ENCODE results near the gene RPRD2. TPM values are rescaled to one million over a fixed set of nuclear protein-coding genes. Genes with fewer than 3 reads are reported as not detected.

The RPRD2 gene
- total RNA-seq, 2 experiments from 2014 or later, result 42.2 to 42.3 TPM

DNA sequence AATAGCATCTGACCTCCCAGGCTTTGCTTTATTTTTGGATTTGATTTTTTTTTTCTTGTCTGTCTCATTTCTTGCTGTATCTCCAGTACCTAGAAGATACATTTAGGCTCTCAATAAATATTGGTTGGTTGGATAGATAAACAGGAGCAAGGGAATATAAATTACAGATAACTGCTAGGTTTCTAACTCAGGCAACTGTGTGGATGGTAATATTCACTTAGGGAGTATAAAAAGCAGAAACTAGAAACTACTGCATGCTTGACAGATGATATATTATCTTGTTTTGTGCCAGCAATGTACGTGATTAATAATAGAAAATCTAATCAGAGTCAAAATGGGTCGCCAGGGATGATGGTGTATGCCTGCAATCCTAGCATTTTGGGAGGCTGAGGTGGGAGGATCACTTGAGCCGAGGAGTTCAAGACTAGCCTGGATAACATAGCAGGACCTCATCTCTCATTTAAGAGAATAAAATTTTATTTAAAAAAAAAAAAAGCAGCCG lies 92.2 kb downstream of the RPRD2 start:
- DNase-seq, result no peak
- no peak for ATAC-seq (ENCODE audit: low read depth)
- H3K36me3 Mint-ChIP-seq, result peaks cover 10% of the 10 kb centered on the region
- POLR2A ChIA-PET, result interaction anchor here (0.6 kb wide), 1 partner anchor 67 kb away, joined by 6 read pairs; no protein-coding TSS in a partner anchor
- H3K9me3 Mint-ChIP-seq, result no peaks in the 10 kb centered on the region
- peaks cover 2% of the 10 kb centered on the region for H3K4me1 Mint-ChIP-seq
- H3K27me3 Mint-ChIP-seq, result no peaks in the 10 kb centered on the region
- H3K4me3 Mint-ChIP-seq, result no peak overlapping the region
- H3K27ac Mint-ChIP-seq, result no peak overlapping the region

DNA sequence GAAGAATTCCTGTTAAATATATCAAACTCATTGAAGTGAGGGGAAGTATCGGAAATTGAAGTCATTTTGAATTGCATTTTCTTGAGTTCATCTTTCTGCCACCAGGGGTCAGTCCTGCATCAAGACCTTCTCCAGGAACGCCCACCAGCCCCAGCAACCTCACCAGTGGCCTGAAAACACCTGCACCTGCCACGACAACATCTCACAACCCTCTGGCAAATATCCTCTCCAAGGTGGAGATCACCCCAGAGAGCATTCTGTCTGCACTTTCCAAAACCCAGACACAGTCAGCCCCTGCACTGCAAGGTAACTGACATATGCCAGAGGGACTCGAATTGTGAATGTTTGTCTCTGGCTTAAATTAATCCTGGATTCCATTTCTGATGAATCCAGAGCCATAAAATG lies 100.5 kb downstream of the RPRD2 start:
- ATAC-seq (ENCODE audit: low read depth), result peak; percentile 70
- no peaks in the 10 kb centered on the region for H3K27me3 Mint-ChIP-seq
- peak; percentile 57 for DNase-seq
- no peak overlapping the region for H3K4me3 Mint-ChIP-seq
- H3K9me3 Mint-ChIP-seq, result no peaks in the 10 kb centered on the region
- POLR2A ChIA-PET, result no interaction called here
- peaks cover 10% of the 10 kb centered on the region for H3K36me3 Mint-ChIP-seq
- no peak overlapping the region for H3K27ac Mint-ChIP-seq
- H3K4me1 Mint-ChIP-seq, result peaks cover 9% of the 10 kb centered on the region

DNA sequence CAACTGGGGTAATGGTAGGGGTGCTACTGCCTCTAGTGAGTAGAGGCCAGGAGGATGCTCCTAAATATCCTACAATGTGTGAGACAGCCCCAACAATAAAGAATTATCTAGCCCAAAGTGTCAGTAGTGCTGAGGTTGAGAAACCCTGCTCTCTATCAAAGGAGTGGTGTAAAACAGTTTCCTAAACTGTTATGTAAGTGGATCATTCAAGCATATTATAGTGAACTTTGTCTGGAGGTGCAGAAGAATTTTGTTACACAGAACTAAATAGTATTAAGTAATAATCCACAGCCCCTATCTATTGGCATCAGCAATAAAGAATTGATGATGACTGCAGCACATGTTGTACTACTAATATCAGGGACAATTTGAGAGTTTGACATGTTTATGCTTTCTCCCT lies 103.0 kb downstream of the RPRD2 start:
- Mint-ChIP-seq H3K27me3 (no peaks in the 10 kb centered on the region), H3K4me3 (no peak overlapping the region), H3K4me1 (peaks cover 9% of the 10 kb centered on the region), H3K27ac (no peak overlapping the region), H3K36me3 (peaks cover 25% of the 10 kb centered on the region), H3K9me3 (no peaks in the 10 kb centered on the region)
- DNase-seq (no peak), ATAC-seq (ENCODE audit: low read depth) (no peak)
- POLR2A ChIA-PET, result no interaction called here

DNA sequence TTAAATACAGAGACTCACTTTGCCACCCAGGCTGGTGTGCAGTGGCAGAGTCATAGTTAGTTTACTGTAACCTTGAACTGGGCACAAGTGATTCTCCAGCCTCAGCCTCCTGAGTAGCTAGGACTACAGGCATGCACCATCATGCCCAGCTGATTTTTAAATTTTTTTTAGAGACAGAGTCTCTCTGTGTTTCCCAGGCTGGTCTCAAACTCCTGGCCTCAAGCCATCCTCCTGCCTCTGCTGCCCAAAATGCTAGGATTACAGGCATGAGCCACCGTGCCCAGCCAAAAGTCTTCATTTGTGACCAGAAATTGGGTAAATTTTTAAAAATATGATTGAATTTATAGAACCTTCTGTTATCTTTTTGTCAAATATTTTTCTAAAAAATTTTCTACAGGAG lies 105.3 kb downstream of the RPRD2 start:
- no peaks in the 10 kb centered on the region for H3K27me3 Mint-ChIP-seq
- no peak for ATAC-seq (ENCODE audit: low read depth)
- no peak overlapping the region for H3K4me3 Mint-ChIP-seq
- H3K27ac Mint-ChIP-seq, result no peak overlapping the region
- POLR2A ChIA-PET, result interaction anchor here (0.6 kb wide), 1 partner anchor 32 kb away, joined by 3 read pairs; no protein-coding TSS in a partner anchor
- H3K36me3 Mint-ChIP-seq, result peaks cover 31% of the 10 kb centered on the region
- no peaks in the 10 kb centered on the region for H3K9me3 Mint-ChIP-seq
- H3K4me1 Mint-ChIP-seq, result peaks cover 2% of the 10 kb centered on the region
- DNase-seq, result no peak

DNA sequence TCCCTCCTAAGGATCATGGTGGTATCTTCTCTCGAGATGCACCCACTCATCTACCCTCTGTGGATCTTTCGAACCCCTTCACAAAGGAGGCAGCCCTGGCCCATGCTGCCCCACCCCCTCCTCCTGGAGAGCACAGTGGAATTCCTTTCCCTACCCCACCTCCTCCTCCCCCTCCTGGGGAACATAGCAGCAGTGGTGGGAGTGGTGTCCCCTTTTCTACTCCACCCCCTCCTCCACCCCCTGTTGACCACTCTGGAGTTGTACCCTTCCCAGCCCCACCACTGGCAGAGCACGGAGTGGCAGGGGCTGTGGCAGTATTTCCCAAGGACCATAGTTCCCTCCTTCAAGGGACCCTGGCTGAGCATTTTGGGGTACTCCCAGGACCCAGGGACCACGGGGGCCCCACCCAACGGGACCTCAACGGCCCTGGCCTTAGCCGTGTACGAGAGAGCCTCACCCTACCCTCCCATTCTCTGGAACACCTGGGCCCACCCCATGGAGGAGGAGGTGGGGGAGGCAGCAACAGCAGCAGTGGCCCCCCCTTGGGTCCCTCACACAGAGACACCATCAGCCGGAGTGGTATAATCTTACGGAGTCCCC lies 108.8 kb downstream of the RPRD2 start:
- peaks cover 25% of the 10 kb centered on the region for H3K36me3 Mint-ChIP-seq
- H3K4me1 Mint-ChIP-seq, result no peaks in the 10 kb centered on the region
- H3K9me3 Mint-ChIP-seq, result no peaks in the 10 kb centered on the region
- H3K27me3 Mint-ChIP-seq, result no peaks in the 10 kb centered on the region
- ATAC-seq (ENCODE audit: low read depth) (no peak), DNase-seq (no peak)
- H3K27ac Mint-ChIP-seq, result no peak overlapping the region
- POLR2A ChIA-PET, result no interaction called here
- no peak overlapping the region for H3K4me3 Mint-ChIP-seq

DNA sequence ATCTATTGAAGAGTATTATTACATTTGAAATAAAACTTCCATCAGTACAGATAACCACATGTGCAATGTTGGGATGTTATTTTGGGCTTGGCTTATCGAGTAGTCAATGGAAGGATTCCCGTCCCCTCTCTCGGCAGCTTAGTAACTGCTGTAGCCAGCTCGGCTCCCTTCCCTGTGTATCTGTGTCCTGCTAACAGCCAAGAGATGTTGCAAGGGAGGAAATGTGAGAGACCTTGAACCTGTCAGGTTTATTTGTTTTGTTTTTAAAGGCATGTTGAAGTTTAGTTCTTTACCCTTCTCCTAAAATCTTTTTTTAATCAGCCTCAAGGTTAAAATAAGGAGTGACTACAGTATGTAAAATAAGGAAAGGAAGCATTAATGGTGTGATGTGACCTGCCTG lies 109.7 kb downstream of the RPRD2 start:
- POLR2A ChIA-PET, result no interaction called here
- Mint-ChIP-seq H3K36me3 (peaks cover 25% of the 10 kb centered on the region), H3K9me3 (no peaks in the 10 kb centered on the region), H3K27ac (no peak overlapping the region), H3K27me3 (no peaks in the 10 kb centered on the region), H3K4me1 (no peaks in the 10 kb centered on the region), H3K4me3 (no peak overlapping the region)
- ATAC-seq (ENCODE audit: low read depth), result no peak
- no peak for DNase-seq

DNA sequence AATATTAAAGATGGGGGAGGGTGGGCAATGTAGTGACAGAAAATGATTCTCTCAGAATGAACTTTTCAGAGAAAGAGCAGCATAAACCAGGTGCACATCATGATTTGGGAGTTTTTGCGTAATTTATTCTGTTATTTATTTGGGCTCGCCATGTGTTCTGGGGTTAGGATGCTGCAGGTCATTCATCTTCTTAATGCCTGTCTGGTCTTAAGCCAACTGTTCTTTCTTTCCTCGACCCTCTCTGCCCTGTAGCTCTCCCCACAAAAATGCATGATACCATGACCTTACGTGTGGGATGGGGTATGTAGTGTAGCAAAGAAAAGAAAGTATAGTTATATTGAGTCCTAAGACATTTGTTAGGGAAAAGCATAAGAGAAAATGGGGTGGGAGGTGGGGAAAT lies 110.9 kb downstream of the RPRD2 start:
- POLR2A ChIA-PET, result no interaction called here
- Mint-ChIP-seq H3K27me3 (peaks cover 2% of the 10 kb centered on the region), H3K9me3 (no peaks in the 10 kb centered on the region), H3K4me1 (no peaks in the 10 kb centered on the region), H3K36me3 (peaks cover 25% of the 10 kb centered on the region), H3K27ac (no peak overlapping the region), H3K4me3 (no peak overlapping the region)
- no peak for ATAC-seq (ENCODE audit: low read depth)
- DNase-seq, result no peak

DNA sequence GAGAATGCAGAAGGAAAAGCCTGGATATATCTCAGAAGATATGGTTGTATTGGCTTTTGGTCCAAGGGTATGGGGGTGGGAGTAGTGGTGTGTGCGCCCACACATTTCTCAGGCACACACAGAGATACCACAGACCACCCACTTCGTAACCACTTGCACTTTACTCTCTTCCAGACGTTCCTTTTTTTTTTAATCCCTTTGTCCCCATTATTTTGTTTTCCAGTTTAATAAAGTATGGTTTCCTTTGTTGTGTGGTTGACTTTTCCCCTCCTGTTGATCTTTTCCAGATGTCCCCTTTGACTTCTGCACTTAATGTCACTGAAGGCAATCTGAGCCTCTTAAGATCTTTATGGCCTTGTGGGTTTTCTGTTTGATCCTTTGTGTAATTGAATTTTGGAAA lies 112.8 kb downstream of the RPRD2 start:
- ATAC-seq (ENCODE audit: low read depth) (no peak), DNase-seq (no peak)
- POLR2A ChIA-PET, result no interaction called here
- Mint-ChIP-seq H3K9me3 (no peaks in the 10 kb centered on the region), H3K36me3 (peaks cover 10% of the 10 kb centered on the region), H3K4me3 (no peak overlapping the region), H3K4me1 (no peaks in the 10 kb centered on the region), H3K27me3 (peaks cover 5% of the 10 kb centered on the region), H3K27ac (no peak overlapping the region)

DNA sequence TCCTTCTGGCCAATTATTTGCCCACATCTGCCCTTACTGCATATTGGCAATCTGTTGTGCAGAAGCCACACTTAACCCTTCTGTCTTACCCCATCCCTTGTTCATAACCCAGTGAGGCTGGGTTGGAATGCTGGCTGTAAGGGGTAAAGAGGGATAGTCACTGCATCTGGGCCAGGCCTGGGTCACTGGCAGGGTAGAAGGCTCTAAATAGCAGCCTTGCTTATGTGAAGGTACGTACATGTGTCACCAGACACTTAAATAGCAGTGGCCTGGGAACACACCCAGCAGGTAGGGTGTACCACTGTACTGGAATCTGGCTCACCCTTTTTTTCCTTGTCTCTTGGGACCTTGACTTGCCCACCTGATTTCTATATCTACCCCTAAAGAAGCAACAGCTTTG lies 113.4 kb downstream of the RPRD2 start:
- DNase-seq (no peak), ATAC-seq (ENCODE audit: low read depth) (no peak)
- H3K36me3 Mint-ChIP-seq, result peaks cover 4% of the 10 kb centered on the region
- H3K27me3 Mint-ChIP-seq, result peaks cover 5% of the 10 kb centered on the region
- H3K4me3 Mint-ChIP-seq, result no peak overlapping the region
- no peak overlapping the region for H3K27ac Mint-ChIP-seq
- no peaks in the 10 kb centered on the region for H3K4me1 Mint-ChIP-seq
- H3K9me3 Mint-ChIP-seq, result no peaks in the 10 kb centered on the region
- POLR2A ChIA-PET, result no interaction called here

DNA sequence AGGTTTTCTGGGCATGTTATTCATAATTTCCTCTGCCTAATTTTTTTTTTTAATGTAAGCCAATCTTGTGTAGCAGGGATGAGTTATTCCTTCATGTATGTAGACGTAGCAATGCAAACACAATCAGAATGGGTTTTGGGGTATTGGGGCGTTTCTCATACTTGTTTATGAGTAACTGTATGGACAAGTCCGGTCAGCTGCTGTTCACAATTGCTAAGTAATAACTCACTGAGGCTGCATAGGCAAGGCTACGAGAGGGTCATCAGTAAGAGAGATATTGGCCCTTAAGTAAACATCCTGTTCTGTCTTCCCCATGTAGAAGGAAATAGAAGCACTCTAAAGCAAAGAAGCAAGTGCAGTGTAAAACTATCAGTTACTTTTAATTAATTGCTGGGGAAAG lies 113.8 kb downstream of the RPRD2 start:
- ATAC-seq (ENCODE audit: low read depth) (no peak), DNase-seq (no peak)
- POLR2A ChIA-PET, result no interaction called here
- Mint-ChIP-seq H3K27me3 (peaks cover 5% of the 10 kb centered on the region), H3K4me3 (no peak overlapping the region), H3K36me3 (no peaks in the 10 kb centered on the region), H3K27ac (no peak overlapping the region), H3K4me1 (no peaks in the 10 kb centered on the region), H3K9me3 (no peaks in the 10 kb centered on the region)

DNA sequence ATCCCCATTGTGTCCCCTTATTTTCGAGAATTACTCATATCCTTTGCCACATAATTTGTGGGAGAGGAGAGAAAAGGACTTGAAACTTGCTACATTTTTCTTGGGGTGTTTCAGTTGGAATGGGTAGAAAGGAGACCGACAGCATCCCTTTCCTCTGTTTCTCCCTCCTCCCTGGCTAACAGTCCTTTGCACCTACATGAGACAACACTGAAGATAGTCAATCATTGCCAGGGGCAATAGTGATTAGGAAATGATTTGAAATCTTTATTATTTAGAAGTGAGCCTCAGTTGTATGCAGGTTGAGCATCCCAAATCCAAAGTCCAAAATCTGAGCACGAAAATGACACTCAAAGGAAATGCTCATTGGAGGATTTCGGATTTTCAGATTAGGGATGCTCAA lies 115.4 kb downstream of the RPRD2 start:
- Mint-ChIP-seq H3K36me3 (no peaks in the 10 kb centered on the region), H3K4me1 (no peaks in the 10 kb centered on the region), H3K27me3 (peaks cover 5% of the 10 kb centered on the region), H3K27ac (no peak overlapping the region), H3K9me3 (no peaks in the 10 kb centered on the region), H3K4me3 (no peak overlapping the region)
- POLR2A ChIA-PET, result no interaction called here
- ATAC-seq (ENCODE audit: low read depth), result no peak
- no peak for DNase-seq

DNA sequence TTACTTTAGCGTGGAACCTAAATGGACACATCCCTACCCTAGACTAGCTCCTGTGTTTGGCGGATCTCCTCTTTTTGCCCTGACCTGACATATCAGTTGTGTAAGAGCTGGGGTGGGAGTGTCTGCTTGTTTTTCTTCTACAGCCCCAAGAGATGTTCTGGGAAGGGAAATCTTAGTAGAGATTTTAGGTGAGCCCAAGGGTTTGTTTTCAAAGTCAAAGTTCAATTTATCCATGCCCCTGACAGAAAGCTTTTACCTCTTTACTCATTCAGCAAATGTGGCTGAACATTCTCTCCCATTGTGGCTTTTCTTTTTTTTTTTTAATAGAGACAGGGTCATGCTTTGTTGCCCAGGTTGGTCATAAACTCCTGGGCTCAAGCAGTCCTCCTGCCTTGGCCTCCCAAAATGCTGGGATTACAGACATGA lies 116.0 kb downstream of the RPRD2 start:
- POLR2A ChIA-PET, result no interaction called here
- no peaks in the 10 kb centered on the region for H3K36me3 Mint-ChIP-seq
- H3K4me3 Mint-ChIP-seq, result no peak overlapping the region

DNA sequence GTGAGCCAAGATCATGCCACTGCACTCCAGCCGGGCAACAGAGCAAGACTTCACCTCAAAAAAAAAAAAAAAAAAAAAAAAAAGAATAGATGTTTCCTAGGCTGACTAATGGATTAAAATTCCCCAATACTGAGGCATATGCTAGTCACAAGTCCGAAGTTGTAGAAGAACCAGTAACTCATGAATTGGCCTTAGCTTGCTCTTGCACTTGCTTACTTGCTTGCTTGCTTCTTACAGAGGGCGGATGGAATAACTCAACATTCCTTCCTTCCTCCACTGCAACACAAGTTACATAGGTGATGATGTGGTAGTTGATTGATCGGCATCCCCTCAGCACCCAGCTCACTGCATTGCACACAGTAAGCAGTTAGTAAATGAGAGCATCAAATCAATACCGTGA lies 120.5 kb downstream of the RPRD2 start:
- Mint-ChIP-seq H3K4me3 (no peak overlapping the region), H3K27ac (no peak overlapping the region), H3K4me1 (peaks cover 11% of the 10 kb centered on the region), H3K36me3 (no peaks in the 10 kb centered on the region), H3K9me3 (no peaks in the 10 kb centered on the region), H3K27me3 (peaks cover 5% of the 10 kb centered on the region)
- DNase-seq (no peak), ATAC-seq (ENCODE audit: low read depth) (no peak)
- POLR2A ChIA-PET, result no interaction called here

More for the DNA sequence above, 116.0 kb downstream of the RPRD2 start:
- ATAC-seq (ENCODE audit: low read depth) (no peak), DNase-seq (no peak)
- peaks cover 2% of the 10 kb centered on the region for H3K4me1 Mint-ChIP-seq
- H3K9me3 Mint-ChIP-seq, result no peaks in the 10 kb centered on the region
- peaks cover 5% of the 10 kb centered on the region for H3K27me3 Mint-ChIP-seq
- H3K27ac Mint-ChIP-seq, result no peak overlapping the region

DNA sequence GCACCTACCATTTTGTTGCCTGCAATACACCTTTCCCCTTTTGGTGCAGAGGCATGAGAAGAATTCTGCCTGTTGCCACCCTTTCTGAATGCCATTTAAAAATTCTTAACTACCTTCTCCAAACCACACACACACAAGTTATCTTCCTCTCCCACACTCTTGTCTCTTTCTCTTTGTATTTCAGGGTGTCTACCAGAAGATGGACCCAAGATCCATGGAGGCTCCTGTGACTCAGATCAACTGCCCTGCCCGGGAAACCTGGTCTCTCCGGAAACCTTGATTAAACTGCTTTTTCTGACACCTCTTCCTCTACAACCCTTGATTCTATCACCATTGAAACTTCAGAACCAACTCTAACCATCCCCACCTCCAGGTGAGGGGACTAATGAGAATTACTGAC lies 120.9 kb downstream of the RPRD2 start:
- POLR2A ChIA-PET, result no interaction called here

More for the DNA sequence above, 120.9 kb downstream of the RPRD2 start:
- no peak for DNase-seq
- Mint-ChIP-seq H3K4me3 (no peak overlapping the region), H3K4me1 (peaks cover 11% of the 10 kb centered on the region), H3K9me3 (no peaks in the 10 kb centered on the region), H3K36me3 (no peaks in the 10 kb centered on the region), H3K27me3 (peaks cover 3% of the 10 kb centered on the region), H3K27ac (peak overlapping the region; percentile 31)
- no peak for ATAC-seq (ENCODE audit: low read depth)

All from activated naive CD8-positive, alpha-beta T cell treated with anti-CD3 and anti-CD28 coated beads, Interleukin-2, amount 10 ng/mL, durations not matched to agents 7 days and 5 days (primary cell).